B cell (primary cell): ENCODE measurements around the gene PSMD12. TPM values are rescaled to one million over a fixed set of nuclear protein-coding genes. Genes with fewer than 3 reads are reported as not detected.

ENCODE experiments used
- ATAC-seq: fragments of 200-7000 bp; cut with Tn5 transposase; one replicate; pipeline ENCODE4 v1.10.0; 2021; ENCODE audit warnings: low read depth, mild to moderate bottlenecking, moderate number of reproducible peaks, moderate library complexity
- CTCF ChIA-PET: fragments of 350-600 bp; sonication (Branson Sonifier 250); formaldehyde crosslinking; loops from one replicate; lab custom pipeline; 2021; ENCODE audit warnings: antibody characterized with exemption, inconsistent platforms; lab: Charles Lee
- POLR2A ChIA-PET: fragments of 350-600 bp; sonication (Branson Sonifier 250); formaldehyde crosslinking; loops from one replicate; lab custom pipeline; 2021; ENCODE audit warnings: antibody characterized with exemption; lab: Charles Lee
- DNase-seq: peaks from one replicate; pipeline ENCODE4 v3.0.0; 2013
- H2AFZ ChIP-seq: 2 replicates; pipeline ENCODE4 v1.6.1; 2012; ENCODE audit warnings: mild to moderate bottlenecking, low read depth, low read length; ENCODE audit not compliant: insufficient read depth, poor library complexity, severe bottlenecking
- H3K27ac ChIP-seq, 2 donors: 1 replicate in 1 of 2; 2 replicates in 1 of 2; pipeline ENCODE4 v1.5.1; 2012 to 2013; ENCODE audit warnings: low read length in 2 of 2, mild to moderate bottlenecking in 2 of 2, moderate library complexity in 1 of 2
- H3K27me3 ChIP-seq, 4 experiments: fragments of 200-600 bp in 1 of 4; sonication (generic) in 1 of 4; replicated peaks in 1 of 4; 1 replicate in 2 of 4; 2 replicates in 2 of 4; pipeline versions ENCODE4 v1.6.1 to v1.7.0; 2013 to 2016; ENCODE audit warnings: low read length in 3 of 4, mild to moderate bottlenecking in 2 of 4, mixed read lengths in 1 of 4, moderate library complexity in 1 of 4; ENCODE audit not compliant: insufficient read depth in 4 of 4, control insufficient read depth in 3 of 4; ENCODE audit errors: control extremely low read depth in 1 of 4
- H3K36me3 ChIP-seq, 2 experiments: replicated peaks in 1 of 2; 1 replicate in 1 of 2; 2 replicates in 1 of 2; pipeline versions ENCODE4 v1.6.1 to v1.7.1; 2013; ENCODE audit warnings: low read length in 1 of 2; ENCODE audit not compliant: insufficient read depth in 2 of 2, control insufficient read depth in 1 of 2; ENCODE audit errors: control extremely low read depth in 1 of 2, extremely low read depth in 1 of 2
- H3K4me1 ChIP-seq, 2 donors: fragments of 200-600 bp in 1 of 2; sonication (generic) in 1 of 2; 1 replicate in 1 of 2; 2 replicates in 1 of 2; pipeline versions ENCODE4 v1.5.1 to v1.6.1; 2013 to 2017; ENCODE audit warnings: low read length in 2 of 2; ENCODE audit not compliant: control insufficient read depth in 2 of 2, insufficient read depth in 2 of 2
- H3K4me2 ChIP-seq: replicated peaks from 2 replicates; pipeline ENCODE3; 2012; ENCODE audit warnings: mild to moderate bottlenecking, low read depth, low read length; ENCODE audit not compliant: poor library complexity, severe bottlenecking
- H3K4me3 ChIP-seq, 5 experiments: fragments of 200-600 bp in 1 of 5; sonication (generic) in 1 of 5; 1 replicate in 3 of 5; 2 replicates in 2 of 5; pipeline versions ENCODE4 v1.5.1 to v1.7.0; 2011 to 2016; ENCODE audit warnings: low read length in 4 of 5, mild to moderate bottlenecking in 4 of 5, low read depth in 2 of 5, control low read depth in 1 of 5, moderate library complexity in 1 of 5; ENCODE audit not compliant: insufficient read depth in 1 of 5; ENCODE audit errors: control extremely low read depth in 1 of 5, extremely low read depth in 1 of 5
- H3K79me2 ChIP-seq: fragments of 200-600 bp; sonication (generic); one replicate; pipeline ENCODE4 v1.6.0; 2016; ENCODE audit warnings: low read length; ENCODE audit not compliant: control insufficient read depth, insufficient read depth
- H3K9ac ChIP-seq: fragments of 200-600 bp; sonication (generic); 2 replicates; pipeline ENCODE4 v1.6.1; 2017; ENCODE audit warnings: mild to moderate bottlenecking, low read length, moderate library complexity
- H3K9me3 ChIP-seq, 3 donors: one replicate each; pipeline versions ENCODE4 v1.6.1 to v1.7.1; 2013; ENCODE audit warnings: low read length in 2 of 3; ENCODE audit not compliant: control insufficient read depth in 2 of 3, insufficient read depth in 1 of 3; ENCODE audit errors: control extremely low read depth in 1 of 3
- H4K20me1 ChIP-seq: 2 replicates; pipeline ENCODE4 v1.6.0; 2012; ENCODE audit warnings: mild to moderate bottlenecking, low read length; ENCODE audit not compliant: insufficient read depth, control insufficient read depth, poor library complexity, severe bottlenecking
- H3K27ac Mint-ChIP-seq: one replicate; pipeline ENCODE4 v1.8.0; 2021; ENCODE audit warnings: mixed read lengths
- H3K27me3 Mint-ChIP-seq: one replicate; pipeline ENCODE4 v1.8.0; 2021; ENCODE audit warnings: mixed read lengths
- H3K4me1 Mint-ChIP-seq: one replicate; pipeline ENCODE4 v1.8.0; 2021; ENCODE audit warnings: mixed read lengths
- H3K4me3 Mint-ChIP-seq: one replicate; pipeline ENCODE4 v1.8.0; 2021; ENCODE audit warnings: mixed read lengths
- H3K9me3 Mint-ChIP-seq: one replicate; pipeline ENCODE4 v1.8.0; 2022; ENCODE audit warnings: mixed read lengths; ENCODE audit not compliant: insufficient read depth
- EZH2 ChIP-seq: IDR thresholded peaks from 2 replicates; pipeline ENCODE4 v1.6.1; 2012; ENCODE audit warnings: borderline replicate concordance, low read depth, mild to moderate bottlenecking, moderate library complexity, low read length; ENCODE audit not compliant: insufficient read depth, poor library complexity, severe bottlenecking
- WGBS: methylation state at CpG from one replicate; pipeline ENCODE4 v1.1.5; 2013; ENCODE audit warnings: missing lambda C conversion rate; ENCODE audit not compliant: insufficient coverage; 5-methylcytosine and 5-hydroxymethylcytosine counted together
- intact Hi-C: fragments of 100-400 bp; cut with micrococcal nuclease; formaldehyde crosslinking; loops from one replicate; pipeline ENCODE4 v1.10.0; 2022
- polyA plus RNA-seq: library from polyadenylated mRNA; depleted of rRNA; stranded (reverse); fragments of >200 nt; gene quantifications from 2 replicates; pipeline ENCODE4 v1.2.3, GENCODE V29; 2012
- total RNA-seq, 2 donors: library from RNA; stranded (reverse); fragments of 120-200 nt in 1 of 2; gene quantifications; 1 replicate in 1 of 2; 2 replicates in 1 of 2; pipeline versions ENCODE4 v1.2.3 to v1.2.4, GENCODE V29; 2013 to 2022
- TF ChIP-seq, protein P1 (sequence below): fragments of 200-600 bp; IDR thresholded peaks from one replicate; pipeline ENCODE4 v1.8.0; 2022; ENCODE audit warnings: antibody characterized with exemption, mild to moderate bottlenecking

The PSMD12 gene
- total and polyA plus RNA-seq, 2 donors (not counting 1 experiment from before 2014, with no cell fraction given) = 6.4 to 36.7 TPM

- no peak for TF ChIP-seq EZH2
- TF ChIP-seq, protein P1, sequence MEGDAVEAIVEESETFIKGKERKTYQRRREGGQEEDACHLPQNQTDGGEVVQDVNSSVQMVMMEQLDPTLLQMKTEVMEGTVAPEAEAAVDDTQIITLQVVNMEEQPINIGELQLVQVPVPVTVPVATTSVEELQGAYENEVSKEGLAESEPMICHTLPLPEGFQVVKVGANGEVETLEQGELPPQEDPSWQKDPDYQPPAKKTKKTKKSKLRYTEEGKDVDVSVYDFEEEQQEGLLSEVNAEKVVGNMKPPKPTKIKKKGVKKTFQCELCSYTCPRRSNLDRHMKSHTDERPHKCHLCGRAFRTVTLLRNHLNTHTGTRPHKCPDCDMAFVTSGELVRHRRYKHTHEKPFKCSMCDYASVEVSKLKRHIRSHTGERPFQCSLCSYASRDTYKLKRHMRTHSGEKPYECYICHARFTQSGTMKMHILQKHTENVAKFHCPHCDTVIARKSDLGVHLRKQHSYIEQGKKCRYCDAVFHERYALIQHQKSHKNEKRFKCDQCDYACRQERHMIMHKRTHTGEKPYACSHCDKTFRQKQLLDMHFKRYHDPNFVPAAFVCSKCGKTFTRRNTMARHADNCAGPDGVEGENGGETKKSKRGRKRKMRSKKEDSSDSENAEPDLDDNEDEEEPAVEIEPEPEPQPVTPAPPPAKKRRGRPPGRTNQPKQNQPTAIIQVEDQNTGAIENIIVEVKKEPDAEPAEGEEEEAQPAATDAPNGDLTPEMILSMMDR = no peak
- no peak overlapping the region for H3K4me3 ChIP-seq
- H3K27ac ChIP-seq = no peak overlapping the region
- intact Hi-C loops = loop anchor here (5.0 kb wide), 1 partner anchor 72 kb away; no protein-coding TSS in a partner anchor
- DNase-seq (no peak), ATAC-seq (no peak)
- 96% methylated on average over 40 of the region's 44 CpGs for WGBS
- H2AFZ ChIP-seq = no peak overlapping the region
- no peaks in the 10 kb centered on the region for H3K9me3 ChIP-seq
- Mint-ChIP-seq H3K4me3 (no peak overlapping the region), H3K4me1 (peaks cover 6% of the 10 kb centered on the region), H3K27ac (no peak overlapping the region), H3K9me3 (no peaks in the 10 kb centered on the region), H3K27me3 (no peaks in the 10 kb centered on the region)
- CTCF ChIA-PET = interaction anchor here (1.1 to 2.9 kb wide), 2 partner anchors 11 to 73 kb away, joined by 6 to 11 read pairs; no protein-coding TSS in a partner anchor
- no peak overlapping the region for H3K9ac ChIP-seq
- H3K79me2 ChIP-seq = no peaks in the 10 kb centered on the region
- H3K36me3 ChIP-seq = no peaks in the 10 kb centered on the region
- POLR2A ChIA-PET = no interaction called here
- no peak overlapping the region for H3K4me2 ChIP-seq
- H3K4me1 ChIP-seq = peaks cover 0 to 3% of the 10 kb centered on the region in 2 donors
- no peaks in the 10 kb centered on the region for H3K27me3 ChIP-seq
- no peaks in the 10 kb centered on the region for H4K20me1 ChIP-seq
Observed at GRCh38 chr17:67294451-67295199, 71.8 kb downstream of the PSMD12 start.
